Measurements from ENCODE around the gene CP.

- no peak for TF ChIP-seq RAD21 (IDR thresholded peaks at IDR 0.05; ENCODE audit: low read depth)
- TF ChIP-seq, protein P1, sequence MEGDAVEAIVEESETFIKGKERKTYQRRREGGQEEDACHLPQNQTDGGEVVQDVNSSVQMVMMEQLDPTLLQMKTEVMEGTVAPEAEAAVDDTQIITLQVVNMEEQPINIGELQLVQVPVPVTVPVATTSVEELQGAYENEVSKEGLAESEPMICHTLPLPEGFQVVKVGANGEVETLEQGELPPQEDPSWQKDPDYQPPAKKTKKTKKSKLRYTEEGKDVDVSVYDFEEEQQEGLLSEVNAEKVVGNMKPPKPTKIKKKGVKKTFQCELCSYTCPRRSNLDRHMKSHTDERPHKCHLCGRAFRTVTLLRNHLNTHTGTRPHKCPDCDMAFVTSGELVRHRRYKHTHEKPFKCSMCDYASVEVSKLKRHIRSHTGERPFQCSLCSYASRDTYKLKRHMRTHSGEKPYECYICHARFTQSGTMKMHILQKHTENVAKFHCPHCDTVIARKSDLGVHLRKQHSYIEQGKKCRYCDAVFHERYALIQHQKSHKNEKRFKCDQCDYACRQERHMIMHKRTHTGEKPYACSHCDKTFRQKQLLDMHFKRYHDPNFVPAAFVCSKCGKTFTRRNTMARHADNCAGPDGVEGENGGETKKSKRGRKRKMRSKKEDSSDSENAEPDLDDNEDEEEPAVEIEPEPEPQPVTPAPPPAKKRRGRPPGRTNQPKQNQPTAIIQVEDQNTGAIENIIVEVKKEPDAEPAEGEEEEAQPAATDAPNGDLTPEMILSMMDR (IDR thresholded peaks at IDR 0.05 in 2 of 3, conservative IDR thresholded peaks at IDR 0.05 in 1 of 3; ENCODE audit: borderline replicate concordance in 1 of 3, insufficient read depth in 1 of 3, low read depth in 2 of 3, low read length in 2 of 3), result no peak
- no peak for TF ChIP-seq CBX3 (IDR thresholded peaks at IDR 0.05; ENCODE audit: low read depth)
- no peak for TF ChIP-seq POLR2A (IDR thresholded peaks at IDR 0.05; ENCODE audit: borderline replicate concordance, extremely low read depth, insufficient read depth, insufficient read length)
Observed at GRCh38 chr3:149233323-149233722, 11.7 kb upstream of the CP start.
